OCI-LY1 (cell line): ENCODE results near the gene SECTM1.

Source experiments
- H2AFZ ChIP-seq: fragments of 200-600 bp; sonication (generic), shearing (Covaris generic); 2 replicates; pipeline ENCODE4 v1.6.0; 2014; ENCODE audit warnings: antibody characterized with exemption, mild to moderate bottlenecking, low read length
- H3F3A ChIP-seq: fragments of 200-600 bp; sonication (generic), shearing (Covaris generic); 2 replicates; pipeline ENCODE4 v1.6.0; 2014; ENCODE audit warnings: mild to moderate bottlenecking, antibody characterized with exemption, low read length, moderate library complexity; ENCODE audit not compliant: insufficient read depth
- H3K27ac ChIP-seq: fragments of 200-600 bp; sonication (generic); 2 replicates; pipeline ENCODE4 v1.5.1; 2014; ENCODE audit warnings: low read length, mixed run types, mild to moderate bottlenecking, low read depth; ENCODE audit not compliant: poor library complexity, severe bottlenecking
- H3K27me3 ChIP-seq: fragments of 200-600 bp; sonication (generic); 2 replicates; pipeline ENCODE4 v1.6.0; 2014; ENCODE audit warnings: antibody characterized with exemption, mild to moderate bottlenecking, low read length, moderate library complexity; ENCODE audit not compliant: insufficient read depth
- H3K36me3 ChIP-seq: fragments of 200-600 bp; sonication (generic); 2 replicates; pipeline ENCODE4 v1.6.1; 2014; ENCODE audit warnings: mild to moderate bottlenecking, antibody characterized with exemption, low read length, moderate library complexity, mixed read lengths; ENCODE audit not compliant: insufficient read depth
- H3K4me1 ChIP-seq: fragments of 200-600 bp; sonication (generic); 2 replicates; pipeline ENCODE4 v1.5.1; 2014; ENCODE audit warnings: mild to moderate bottlenecking, low read length, moderate library complexity; ENCODE audit not compliant: insufficient read depth, severe bottlenecking
- H3K4me2 ChIP-seq: fragments of 200-600 bp; sonication (generic), shearing (Covaris generic); 2 replicates; pipeline ENCODE4 v1.6.1; 2014; ENCODE audit warnings: low read length
- H3K4me3 ChIP-seq: fragments of 200-600 bp; sonication (generic); 2 replicates; pipeline ENCODE4 v1.5.1; 2014; ENCODE audit warnings: low read length, low read depth, mild to moderate bottlenecking, mixed read lengths; ENCODE audit not compliant: poor library complexity, severe bottlenecking
- H3K79me2 ChIP-seq: fragments of 200-600 bp; shearing (Covaris generic); 2 replicates; pipeline ENCODE4 v1.6.1; 2016; ENCODE audit warnings: mixed run types, low read length, mixed read lengths; ENCODE audit not compliant: insufficient read depth
- H3K9ac ChIP-seq: fragments of 200-600 bp; sonication (generic), shearing (Covaris generic); 2 replicates; pipeline ENCODE4 v1.6.1; 2014; ENCODE audit warnings: mild to moderate bottlenecking, low read length, mixed read lengths
- H3K9me2 ChIP-seq: fragments of 200-600 bp; sonication (generic), shearing (Covaris generic); 2 replicates; pipeline ENCODE4 v1.6.1; 2014; ENCODE audit warnings: low read depth, mild to moderate bottlenecking, low read length, mixed read lengths
- H3K9me3 ChIP-seq: fragments of 200-600 bp; shearing (Covaris generic); 2 replicates; pipeline ENCODE4 v1.6.1; 2014; ENCODE audit warnings: low read length, mixed read lengths
- H4K20me1 ChIP-seq: fragments of 200-600 bp; sonication (generic), shearing (Covaris generic); 2 replicates; pipeline ENCODE4 v1.6.0; 2016; ENCODE audit warnings: mild to moderate bottlenecking, low read length; ENCODE audit not compliant: insufficient read depth
- EZH2 ChIP-seq: fragments of 200-600 bp; sonication (generic), shearing (Covaris generic); IDR thresholded peaks from 2 replicates; pipeline ENCODE4 v1.8.0; 2017; ENCODE audit warnings: borderline replicate concordance, mixed run types, mild to moderate bottlenecking, antibody characterized with exemption, low read length, moderate library complexity, mixed read lengths
- TF ChIP-seq, protein P1 (sequence below): fragments of 200-600 bp; sonication (generic), shearing (Covaris generic); IDR thresholded peaks from 2 replicates; pipeline ENCODE4 v1.5.1; 2017; ENCODE audit warnings: mild to moderate bottlenecking, antibody characterized with exemption, low read length, moderate library complexity, mixed read lengths

The SECTM1 gene

DNA sequence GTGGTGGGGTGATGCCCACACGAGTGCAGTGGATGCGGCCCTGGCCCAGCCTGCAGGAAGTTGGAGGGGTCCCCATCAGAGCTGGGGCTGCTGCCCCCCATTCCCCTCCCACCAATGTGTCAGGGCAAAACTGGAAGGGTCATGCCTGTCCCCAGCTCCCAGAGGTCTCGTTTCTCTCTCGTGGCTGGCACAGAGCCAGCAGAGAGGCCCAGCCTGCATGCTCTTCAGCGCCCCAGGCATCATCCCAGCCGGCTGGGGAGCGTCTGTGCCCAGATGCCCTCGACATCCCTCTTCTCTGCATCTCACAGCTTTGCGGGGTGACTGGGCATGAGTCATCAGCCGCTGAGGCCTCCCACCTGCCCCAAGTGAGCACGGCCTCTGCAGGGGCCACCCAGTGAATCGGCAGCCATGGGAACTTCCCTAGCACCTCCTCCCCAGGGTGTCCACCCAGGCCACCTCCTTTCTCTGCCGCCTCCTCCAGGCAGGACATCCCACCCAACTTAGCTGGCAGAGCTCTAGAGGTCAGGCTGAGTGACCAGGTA is 50.3 kb downstream of the SECTM1 start:
- no peaks in the 10 kb centered on the region for H3F3A ChIP-seq
- TF ChIP-seq, protein P1, sequence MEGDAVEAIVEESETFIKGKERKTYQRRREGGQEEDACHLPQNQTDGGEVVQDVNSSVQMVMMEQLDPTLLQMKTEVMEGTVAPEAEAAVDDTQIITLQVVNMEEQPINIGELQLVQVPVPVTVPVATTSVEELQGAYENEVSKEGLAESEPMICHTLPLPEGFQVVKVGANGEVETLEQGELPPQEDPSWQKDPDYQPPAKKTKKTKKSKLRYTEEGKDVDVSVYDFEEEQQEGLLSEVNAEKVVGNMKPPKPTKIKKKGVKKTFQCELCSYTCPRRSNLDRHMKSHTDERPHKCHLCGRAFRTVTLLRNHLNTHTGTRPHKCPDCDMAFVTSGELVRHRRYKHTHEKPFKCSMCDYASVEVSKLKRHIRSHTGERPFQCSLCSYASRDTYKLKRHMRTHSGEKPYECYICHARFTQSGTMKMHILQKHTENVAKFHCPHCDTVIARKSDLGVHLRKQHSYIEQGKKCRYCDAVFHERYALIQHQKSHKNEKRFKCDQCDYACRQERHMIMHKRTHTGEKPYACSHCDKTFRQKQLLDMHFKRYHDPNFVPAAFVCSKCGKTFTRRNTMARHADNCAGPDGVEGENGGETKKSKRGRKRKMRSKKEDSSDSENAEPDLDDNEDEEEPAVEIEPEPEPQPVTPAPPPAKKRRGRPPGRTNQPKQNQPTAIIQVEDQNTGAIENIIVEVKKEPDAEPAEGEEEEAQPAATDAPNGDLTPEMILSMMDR = no peak
- TF ChIP-seq EZH2 = no peak
- H3K9me2 ChIP-seq = no peaks in the 10 kb centered on the region
- no peak overlapping the region for H3K4me2 ChIP-seq
- H3K36me3 ChIP-seq = no peaks in the 10 kb centered on the region; the same call in 1 of the 2 replicates
- H3K9ac ChIP-seq = no peak overlapping the region
- H3K4me1 ChIP-seq = peaks cover 15% of the 10 kb centered on the region
- no peak overlapping the region for H2AFZ ChIP-seq
- peaks cover 10% of the 10 kb centered on the region for H3K9me3 ChIP-seq
- no peaks in the 10 kb centered on the region for H3K79me2 ChIP-seq
- H4K20me1 ChIP-seq = no peaks in the 10 kb centered on the region
- no peak overlapping the region for H3K27ac ChIP-seq
- no peak overlapping the region for H3K4me3 ChIP-seq
- H3K27me3 ChIP-seq = peaks cover 13% of the 10 kb centered on the region; the same call in 1 of the 2 replicates

DNA sequence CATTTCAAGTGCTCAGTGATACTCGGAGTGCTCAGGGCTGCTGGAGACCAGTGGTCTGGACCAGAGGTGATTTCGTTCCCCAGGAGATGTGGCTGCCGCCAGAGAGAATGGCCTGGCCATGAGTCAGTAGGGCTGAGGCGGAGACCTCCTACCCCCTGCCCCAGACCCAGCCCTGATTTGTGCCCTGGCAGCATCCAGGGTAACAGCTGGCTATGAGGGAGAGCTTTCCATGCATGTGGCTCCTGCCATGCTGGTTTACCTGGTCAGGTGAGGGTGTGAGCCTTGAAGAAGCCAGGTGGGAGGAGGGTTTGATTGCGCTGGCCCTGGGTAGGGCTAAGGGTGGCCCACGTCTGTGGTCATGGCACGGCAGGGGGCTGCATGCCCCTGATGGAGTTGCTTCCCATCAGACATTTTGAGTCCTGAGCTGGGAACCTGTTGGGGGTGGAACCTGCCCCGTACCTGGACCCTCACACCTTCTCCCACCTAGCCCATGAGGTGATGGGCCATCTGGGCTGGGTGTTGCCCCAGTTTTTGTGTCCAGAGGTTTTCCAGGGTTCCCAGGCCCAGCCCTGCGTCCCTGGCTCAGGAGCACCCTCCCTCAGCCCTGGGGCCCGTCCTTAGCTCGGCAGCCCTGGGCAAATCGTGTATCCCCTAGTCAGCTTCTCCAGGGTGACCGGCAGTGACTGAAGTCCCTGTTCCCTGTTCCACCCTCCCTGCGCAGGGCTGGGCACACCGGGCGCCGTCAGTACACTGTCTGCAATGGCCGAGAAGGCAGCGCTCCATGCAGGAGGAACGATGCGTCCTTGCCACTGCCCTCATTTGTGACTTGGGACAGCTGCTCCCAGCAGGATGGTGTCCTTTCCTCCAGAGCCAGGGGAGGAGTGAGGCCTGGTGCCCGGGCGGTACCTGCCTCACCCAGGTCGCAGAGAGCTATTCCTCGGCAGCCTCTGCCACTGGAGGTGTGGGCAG is 51.0 kb downstream of the SECTM1 start:
- Histone ChIP-seq H2AFZ (no peak overlapping the region), H3K27ac (no peak overlapping the region), H3K4me2 (no peak overlapping the region), H3K9me3 (peaks cover 8% of the 10 kb centered on the region), H3K9me2 (no peaks in the 10 kb centered on the region), H3K4me3 (no peak overlapping the region), H3K27me3 (peaks cover 8% of the 10 kb centered on the region), H3F3A (no peaks in the 10 kb centered on the region), H3K36me3 (no peaks in the 10 kb centered on the region; the same call in 1 of the 2 replicates), H3K79me2 (no peaks in the 10 kb centered on the region), H3K9ac (no peak overlapping the region), H4K20me1 (no peaks in the 10 kb centered on the region), H3K4me1 (peaks cover 15% of the 10 kb centered on the region)
- TF ChIP-seq EZH2 = no peak
- TF ChIP-seq, protein P1 = no peak

DNA sequence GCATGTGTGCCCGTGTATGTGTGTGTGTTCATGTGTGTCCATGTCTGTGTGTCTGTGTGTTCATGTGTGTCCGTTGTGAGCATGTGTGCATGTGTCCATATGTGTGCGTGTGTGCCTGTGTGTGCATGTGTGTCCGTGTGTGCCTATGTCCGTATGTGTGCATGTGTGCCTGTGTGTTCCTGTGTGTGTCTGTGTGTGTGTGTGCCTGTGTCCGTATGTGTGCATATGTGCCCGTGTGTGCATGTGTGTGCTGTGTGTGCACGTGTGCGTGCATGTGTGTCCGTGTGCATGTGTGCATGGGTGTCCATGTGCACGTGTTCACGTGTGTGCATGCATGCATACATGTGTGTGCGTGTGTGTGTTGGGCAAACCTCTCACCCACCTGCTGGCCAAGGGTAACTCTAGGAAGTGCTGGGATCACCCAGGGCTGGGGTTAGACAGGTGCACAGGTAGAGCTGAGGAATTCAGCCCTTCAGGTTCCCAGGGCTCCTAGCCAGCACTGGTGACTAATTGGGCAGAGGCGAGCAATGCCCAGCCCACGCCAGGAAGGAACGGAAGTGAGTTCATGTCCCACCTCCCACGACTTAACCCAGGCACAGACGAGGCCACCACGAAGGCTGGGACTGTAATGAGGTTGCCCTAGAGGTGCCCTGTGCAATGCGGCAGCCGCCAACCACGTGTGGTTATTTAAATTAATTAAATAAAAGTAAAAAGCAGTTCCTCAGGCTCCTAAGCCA is 51.9 kb downstream of the SECTM1 start:
- Histone ChIP-seq H3F3A (no peaks in the 10 kb centered on the region), H3K4me3 (no peak overlapping the region), H3K27me3 (no peaks in the 10 kb centered on the region; the same call in 1 of the 2 replicates), H3K4me2 (no peak overlapping the region), H3K4me1 (peaks cover 15% of the 10 kb centered on the region), H3K27ac (no peak overlapping the region), H2AFZ (no peak overlapping the region), H3K36me3 (no peaks in the 10 kb centered on the region), H3K9ac (no peak overlapping the region), H3K79me2 (no peaks in the 10 kb centered on the region), H4K20me1 (no peaks in the 10 kb centered on the region), H3K9me2 (no peaks in the 10 kb centered on the region), H3K9me3 (no peaks in the 10 kb centered on the region)
- no peak for TF ChIP-seq EZH2
- TF ChIP-seq, protein P1 = no peak
